ENCODE measurements around the gene FXYD6. TPM values are rescaled to one million over a fixed set of nuclear protein-coding genes. Genes with fewer than 3 reads are reported as not detected.

FXYD6 gene
- total RNA-seq, 1 donor from 2014 or later: 0.99 TPM

- no peak for TF ChIP-seq CTCF (IDR thresholded peaks at IDR 0.05)
- H3K36me3 Mint-ChIP-seq (ENCODE audit: unreplicated experiment): peaks cover 3% of the 10 kb centered on the region
- H3K27ac Mint-ChIP-seq (ENCODE audit: unreplicated experiment): no peak overlapping the region
- no peaks in the 10 kb centered on the region for H3K9me3 Mint-ChIP-seq (ENCODE audit: unreplicated experiment)
- no peak overlapping the region for H3K4me3 Mint-ChIP-seq (ENCODE audit: unreplicated experiment)
- H3K27me3 Mint-ChIP-seq (ENCODE audit: unreplicated experiment): peaks cover 69% of the 10 kb centered on the region
- DNase-seq (ENCODE audit: extremely low spot score, unreplicated experiment): no peak
- H3K4me1 Mint-ChIP-seq (ENCODE audit: unreplicated experiment): peaks cover 4% of the 10 kb centered on the region
Measured at GRCh38 chr11:117796456-117796871, 80.0 kb downstream of the FXYD6 start.

- no peak for TF ChIP-seq CTCF (IDR thresholded peaks at IDR 0.05)
- Mint-ChIP-seq H3K4me1 (ENCODE audit: unreplicated experiment) (peaks cover 4% of the 10 kb centered on the region), H3K27ac (ENCODE audit: unreplicated experiment) (no peak overlapping the region), H3K9me3 (ENCODE audit: unreplicated experiment) (no peaks in the 10 kb centered on the region), H3K36me3 (ENCODE audit: unreplicated experiment) (peaks cover 3% of the 10 kb centered on the region), H3K27me3 (ENCODE audit: unreplicated experiment) (peaks cover 73% of the 10 kb centered on the region), H3K4me3 (ENCODE audit: unreplicated experiment) (no peak overlapping the region)
- no peak for DNase-seq (ENCODE audit: extremely low spot score, unreplicated experiment)
Measured at GRCh38 chr11:117795638-117796455, 80.6 kb downstream of the FXYD6 start.

GRCh38 chr11:117794772-117795629 lies 81.5 kb downstream of the FXYD6 start:
- Mint-ChIP-seq H3K4me1 (ENCODE audit: unreplicated experiment) (peaks cover 4% of the 10 kb centered on the region), H3K27ac (ENCODE audit: unreplicated experiment) (no peak overlapping the region), H3K36me3 (ENCODE audit: unreplicated experiment) (peaks cover 3% of the 10 kb centered on the region), H3K4me3 (ENCODE audit: unreplicated experiment) (no peak overlapping the region), H3K27me3 (ENCODE audit: unreplicated experiment) (peaks cover 73% of the 10 kb centered on the region), H3K9me3 (ENCODE audit: unreplicated experiment) (no peaks in the 10 kb centered on the region)
- DNase-seq (ENCODE audit: extremely low spot score, unreplicated experiment): no peak
- TF ChIP-seq CTCF (IDR thresholded peaks at IDR 0.05): no peak

- peaks cover 3% of the 10 kb centered on the region for H3K36me3 Mint-ChIP-seq (ENCODE audit: unreplicated experiment)
- H3K4me3 Mint-ChIP-seq (ENCODE audit: unreplicated experiment): no peak overlapping the region
- peaks cover 71% of the 10 kb centered on the region for H3K27me3 Mint-ChIP-seq (ENCODE audit: unreplicated experiment)
Measured at GRCh38 chr11:117794135-117794534, 82.3 kb downstream of the FXYD6 start.

More at GRCh38 chr11:117794135-117794534, 82.3 kb downstream of the FXYD6 start:
- Mint-ChIP-seq H3K27ac (ENCODE audit: unreplicated experiment) (no peak overlapping the region), H3K9me3 (ENCODE audit: unreplicated experiment) (no peaks in the 10 kb centered on the region), H3K4me1 (ENCODE audit: unreplicated experiment) (peaks cover 4% of the 10 kb centered on the region)
- DNase-seq (ENCODE audit: extremely low spot score, unreplicated experiment): no peak
- no peak for TF ChIP-seq CTCF (IDR thresholded peaks at IDR 0.05)
